Keratinocyte (primary cell): ENCODE data around the gene BMP7. TPM values are rescaled to one million over a fixed set of nuclear protein-coding genes. Genes with fewer than 3 reads are reported as not detected.
"Not testable (repeated sequence)": the region's sequence is repeated elsewhere in the genome, so short reads cannot be mapped to it uniquely, and the experiment has no call there.

Experiments used
- DNase-seq: peaks from one replicate; pipeline ENCODE4 v3.0.0-alpha.2; 2011; ENCODE audit warnings: low read depth, missing footprints, low spot score
- FAIRE-seq: peaks from 2 replicates; lab custom pipeline; 2011; peaks lifted over from hg19 to GRCh38; lab: Jason Lieb, UNC
- H2AFZ ChIP-seq: 2 replicates; pipeline ENCODE4 v1.6.0; 2012; ENCODE audit warnings: low read length, control low read depth, inconsistent platforms; ENCODE audit not compliant: control insufficient read depth
- H3K27ac ChIP-seq: 2 replicates; pipeline ENCODE4 v1.5.1; 2011; ENCODE audit warnings: low read length; ENCODE audit not compliant: control insufficient read depth, insufficient read depth
- H3K27me3 ChIP-seq: 3 replicates; pipeline ENCODE4 v1.6.0; 2011; ENCODE audit warnings: low read length; ENCODE audit not compliant: control insufficient read depth, insufficient read depth; ENCODE audit errors: extremely low read depth
- H3K36me3 ChIP-seq, 2 experiments: 2 replicates in 1 of 2; 3 replicates in 1 of 2; pipeline ENCODE4 v1.5.1; 2011; ENCODE audit warnings: low read length in 2 of 2, mild to moderate bottlenecking in 1 of 2; ENCODE audit not compliant: control insufficient read depth in 2 of 2, insufficient read depth in 2 of 2; ENCODE audit errors: extremely low read depth in 1 of 2
- H3K4me1 ChIP-seq: 3 replicates; pipeline ENCODE4 v1.5.1; 2011; ENCODE audit warnings: low read length; ENCODE audit not compliant: control insufficient read depth, insufficient read depth; ENCODE audit errors: extremely low read depth
- H3K4me2 ChIP-seq: 3 replicates; pipeline ENCODE4 v1.6.0; 2011; ENCODE audit warnings: low read depth, low read length; ENCODE audit not compliant: control insufficient read depth, insufficient read depth; ENCODE audit errors: extremely low read depth
- H3K4me3 ChIP-seq, 3 experiments: fragments of 200-600 bp in 1 of 3; sonication (generic) in 1 of 3; 2 replicates in 2 of 3; 3 replicates in 1 of 3; pipeline ENCODE4 v1.5.1; 2011 to 2016; ENCODE audit warnings: low read length in 3 of 3, mild to moderate bottlenecking in 3 of 3, control low read depth in 2 of 3, inconsistent platforms in 1 of 3, low read depth in 1 of 3, mixed read lengths in 1 of 3, mixed run types in 1 of 3, moderate library complexity in 1 of 3; ENCODE audit not compliant: control insufficient read depth in 2 of 3, insufficient read depth in 2 of 3; ENCODE audit errors: extremely low read depth in 1 of 3
- H3K79me2 ChIP-seq: 2 replicates; pipeline ENCODE4 v1.6.0; 2012; ENCODE audit warnings: low read length; ENCODE audit not compliant: control insufficient read depth, insufficient read depth
- H3K9ac ChIP-seq: 3 replicates; pipeline ENCODE4 v1.6.0; 2011; ENCODE audit warnings: low read length; ENCODE audit not compliant: control insufficient read depth, insufficient read depth; ENCODE audit errors: extremely low read depth
- H3K9me1 ChIP-seq: 3 replicates; pipeline ENCODE4 v1.6.0; 2011; ENCODE audit warnings: low read length; ENCODE audit not compliant: control insufficient read depth, insufficient read depth; ENCODE audit errors: extremely low read depth
- H3K9me3 ChIP-seq: 2 replicates; pipeline ENCODE4 v1.5.1; 2012; ENCODE audit warnings: low read depth, low read length; ENCODE audit not compliant: control insufficient read depth
- H4K20me1 ChIP-seq: 3 replicates; pipeline ENCODE4 v1.6.0; 2011; ENCODE audit warnings: low read length; ENCODE audit not compliant: control insufficient read depth, insufficient read depth; ENCODE audit errors: extremely low read depth
- EZH2 ChIP-seq: IDR thresholded peaks from one replicate; pipeline ENCODE4 v1.6.1; 2012; ENCODE audit warnings: inconsistent platforms, mild to moderate bottlenecking, low read length, moderate library complexity
- dilution Hi-C: fragments of 300-500 bp; cut with MboI; formaldehyde crosslinking; loops from one replicate; pipeline ENCODE4 v1.7.0; 2020; ENCODE audit warnings: low sequenced_read_pairs; ENCODE audit not compliant: extremely low pct_ligation_motif_present
- polyA plus RNA-seq, 5 experiments: library from polyadenylated mRNA; depleted of rRNA in 3 of 5; stranded (reverse) in 3 of 5; stranded (forward) in 1 of 5; unstranded in 1 of 5; fragments of >200 nt; gene quantifications; 1 replicate in 1 of 5; 2 replicates in 3 of 5; 3 replicates in 1 of 5; pipeline versions ENCODE4 v1.2.1 to v1.2.3, GENCODE V29; 2011 to 2012; ENCODE audit warnings: missing spikeins in 2 of 5, low read depth in 1 of 5, low replicate concordance in 1 of 5
- TF ChIP-seq, protein P1 (sequence below), 3 experiments: IDR thresholded peaks in 1 of 3; conservative IDR thresholded peaks in 1 of 3; optimal IDR thresholded peaks in 1 of 3; 2 replicates in 2 of 3; 3 replicates in 1 of 3; pipeline versions ENCODE3 to v1.5.1; 2011; ENCODE audit warnings: low read length in 3 of 3, mild to moderate bottlenecking in 3 of 3, moderate library complexity in 2 of 3, control low read depth in 1 of 3, inconsistent platforms in 1 of 3; ENCODE audit not compliant: insufficient read depth in 2 of 3; ENCODE audit errors: extremely low read depth in 1 of 3

BMP7 gene
- polyA plus RNA-seq, 1 donor (not counting 4 experiments of a cell fraction or from before 2014, with no cell fraction given) = 0.29 TPM

GRCh38 chr20:57158474-57158873, 108.0 kb downstream of the BMP7 start:
- no peak for TF ChIP-seq EZH2
- TF ChIP-seq, protein P1, sequence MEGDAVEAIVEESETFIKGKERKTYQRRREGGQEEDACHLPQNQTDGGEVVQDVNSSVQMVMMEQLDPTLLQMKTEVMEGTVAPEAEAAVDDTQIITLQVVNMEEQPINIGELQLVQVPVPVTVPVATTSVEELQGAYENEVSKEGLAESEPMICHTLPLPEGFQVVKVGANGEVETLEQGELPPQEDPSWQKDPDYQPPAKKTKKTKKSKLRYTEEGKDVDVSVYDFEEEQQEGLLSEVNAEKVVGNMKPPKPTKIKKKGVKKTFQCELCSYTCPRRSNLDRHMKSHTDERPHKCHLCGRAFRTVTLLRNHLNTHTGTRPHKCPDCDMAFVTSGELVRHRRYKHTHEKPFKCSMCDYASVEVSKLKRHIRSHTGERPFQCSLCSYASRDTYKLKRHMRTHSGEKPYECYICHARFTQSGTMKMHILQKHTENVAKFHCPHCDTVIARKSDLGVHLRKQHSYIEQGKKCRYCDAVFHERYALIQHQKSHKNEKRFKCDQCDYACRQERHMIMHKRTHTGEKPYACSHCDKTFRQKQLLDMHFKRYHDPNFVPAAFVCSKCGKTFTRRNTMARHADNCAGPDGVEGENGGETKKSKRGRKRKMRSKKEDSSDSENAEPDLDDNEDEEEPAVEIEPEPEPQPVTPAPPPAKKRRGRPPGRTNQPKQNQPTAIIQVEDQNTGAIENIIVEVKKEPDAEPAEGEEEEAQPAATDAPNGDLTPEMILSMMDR (optimal IDR thresholded peaks at IDR 0.05 in 1 of 3, IDR thresholded peaks at IDR 0.05 in 1 of 3, conservative IDR thresholded peaks at IDR 0.05 in 1 of 3; ENCODE audit: extremely low read depth in 1 of 3, insufficient read depth in 2 of 3, low read length in 3 of 3) = no peak
- Histone ChIP-seq H3K4me3 (no peak overlapping the region), H3K9me1 (no peaks in the 10 kb centered on the region), H3K4me2 (no peak overlapping the region), H3K36me3 (no peaks in the 10 kb centered on the region), H4K20me1 (peaks cover 2% of the 10 kb centered on the region), H3K27me3 (peaks cover 16% of the 10 kb centered on the region), H3K4me1 (no peaks in the 10 kb centered on the region), H3K9me3 (no peaks in the 10 kb centered on the region), H2AFZ (no peak overlapping the region), H3K79me2 (no peaks in the 10 kb centered on the region), H3K27ac (no peak overlapping the region), H3K9ac (no peak overlapping the region)
- dilution Hi-C loops = no loop called here
- DNase-seq (no peak), FAIRE-seq (no peak)

- H3K4me1 ChIP-seq, H3K4me2 ChIP-seq, H3K4me3 ChIP-seq, H3K9ac ChIP-seq, FAIRE-seq, H3K36me3 ChIP-seq, dilution Hi-C loops, H4K20me1 ChIP-seq, H3K79me2 ChIP-seq, H2AFZ ChIP-seq, H3K9me1 ChIP-seq, H3K9me3 ChIP-seq, DNase-seq, H3K27ac ChIP-seq: not testable (repeated sequence)
- H3K27me3 ChIP-seq = peaks cover 20% of the 10 kb centered on the region
These were observed 108.7 kb downstream of the BMP7 start for GRCh38 chr20:57157787-57158186.

GRCh38 chr20:57157106-57157691, 109.2 kb downstream of the BMP7 start:
- no peaks in the 10 kb centered on the region for H3K9me3 ChIP-seq
- no peak for FAIRE-seq
- dilution Hi-C loops = no loop called here
- no peak overlapping the region for H3K4me2 ChIP-seq
- no peaks in the 10 kb centered on the region for H3K79me2 ChIP-seq
- no peak for DNase-seq
- H2AFZ ChIP-seq = no peak overlapping the region
- no peaks in the 10 kb centered on the region for H3K36me3 ChIP-seq
- no peak overlapping the region for H3K9ac ChIP-seq
- H3K27me3 ChIP-seq = peaks cover 20% of the 10 kb centered on the region
- no peak for TF ChIP-seq EZH2
- TF ChIP-seq, protein P1 (optimal IDR thresholded peaks at IDR 0.05 in 1 of 3, IDR thresholded peaks at IDR 0.05 in 1 of 3, conservative IDR thresholded peaks at IDR 0.05 in 1 of 3; ENCODE audit: extremely low read depth in 1 of 3, insufficient read depth in 2 of 3, low read length in 3 of 3) = no peak
- H4K20me1 ChIP-seq = peaks cover 2% of the 10 kb centered on the region
- H3K9me1 ChIP-seq = no peaks in the 10 kb centered on the region
- no peaks in the 10 kb centered on the region for H3K4me1 ChIP-seq
- H3K4me3 ChIP-seq = no peak overlapping the region
- H3K27ac ChIP-seq = no peak overlapping the region
